CMK (cell line): Measurements from ENCODE around the gene NAMPT.
"Not testable (repeated sequence)": the region's sequence is repeated elsewhere in the genome, so short reads cannot be mapped to it uniquely, and the experiment has no call there.

Source experiments
- DNase-seq: peaks from one replicate; pipeline ENCODE4 v3.0.0-alpha.2; 2010; ENCODE audit warnings: low read depth

The NAMPT gene

GRCh38 chr7:106298631-106299030 lies 13.8 kb upstream of the NAMPT start:
- DNase-seq = not testable (repeated sequence)

- not testable (repeated sequence) for DNase-seq
These were observed 13.4 kb upstream of the NAMPT start for GRCh38 chr7:106298155-106298554.

- DNase-seq = no peak
These were observed 9.6 kb upstream of the NAMPT start for GRCh38 chr7:106294334-106294733.

GRCh38 chr7:106291247-106291646 lies 6.5 kb upstream of the NAMPT start:
- DNase-seq = no peak

- DNase-seq = no peak
These were observed 5.5 kb upstream of the NAMPT start for GRCh38 chr7:106290319-106290718.

GRCh38 chr7:106289848-106290247 lies 5.1 kb upstream of the NAMPT start:
- DNase-seq = no peak

GRCh38 chr7:106288263-106288662 lies 3.5 kb upstream of the NAMPT start:
- no peak for DNase-seq

- DNase-seq = no peak
These were observed 3.0 kb upstream of the NAMPT start for GRCh38 chr7:106287786-106288185.

- no peak for DNase-seq
These were observed 1.2 kb upstream of the NAMPT start for GRCh38 chr7:106285855-106286492.

- peak; percentile 88 for DNase-seq
These were observed 470 bp upstream of the NAMPT start for GRCh38 chr7:106285051-106285854.

GRCh38 chr7:106283831-106284713 lies 711 bp downstream of the NAMPT start:
- no peak for DNase-seq

- no peak for DNase-seq
These were observed 1.3 kb downstream of the NAMPT start for GRCh38 chr7:106283501-106283830.

- DNase-seq = no peak
These were observed 1.9 kb downstream of the NAMPT start for GRCh38 chr7:106282852-106283251.

GRCh38 chr7:106282390-106282789 lies 2.4 kb downstream of the NAMPT start:
- DNase-seq = no peak

GRCh38 chr7:106281585-106282318 lies 3.0 kb downstream of the NAMPT start:
- DNase-seq = no peak

- no peak for DNase-seq
These were observed 3.7 kb downstream of the NAMPT start for GRCh38 chr7:106281127-106281526.

GRCh38 chr7:106279425-106280197 lies 5.2 kb downstream of the NAMPT start:
- no peak for DNase-seq

GRCh38 chr7:106278695-106279094 lies 6.1 kb downstream of the NAMPT start:
- no peak for DNase-seq

- no peak for DNase-seq
These were observed 6.8 kb downstream of the NAMPT start for GRCh38 chr7:106277976-106278375.

- no peak for DNase-seq
These were observed 8.3 kb downstream of the NAMPT start for GRCh38 chr7:106276513-106276912.

- no peak for DNase-seq
These were observed 11.6 kb downstream of the NAMPT start for GRCh38 chr7:106273009-106273668.
